Nephron progenitor cell (in vitro differentiated cells): ENCODE measurements around the gene ETFRF1.

Experiments
- DNase-seq: peaks from one replicate; pipeline ENCODE4 v3.0.0; 2021
- H3K27ac Mint-ChIP-seq: 2 replicates; pipeline ENCODE4 v1.8.0; 2021; ENCODE audit warnings: mild to moderate bottlenecking, moderate library complexity, mixed read lengths
- H3K27me3 Mint-ChIP-seq: 2 replicates; pipeline ENCODE4 v1.8.0; 2021; ENCODE audit warnings: mild to moderate bottlenecking, low read depth, mixed read lengths; ENCODE audit not compliant: poor library complexity
- H3K36me3 Mint-ChIP-seq: 2 replicates; pipeline ENCODE4 v1.8.0; 2021; ENCODE audit warnings: low read depth, mixed read lengths
- H3K4me1 Mint-ChIP-seq: 2 replicates; pipeline ENCODE4 v1.8.0; 2021; ENCODE audit warnings: mixed read lengths
- H3K4me3 Mint-ChIP-seq: 2 replicates; pipeline ENCODE4 v1.8.0; 2021; ENCODE audit warnings: mild to moderate bottlenecking, moderate library complexity, mixed read lengths
- H3K9me3 Mint-ChIP-seq: 2 replicates; pipeline ENCODE4 v1.8.0; 2021; ENCODE audit warnings: mild to moderate bottlenecking, moderate library complexity, mixed read lengths
- CTCF ChIP-seq: fragments of 200-600 bp; sonication (generic); IDR thresholded peaks from 2 replicates; pipeline ENCODE4 v1.5.0; 2021; ENCODE audit warnings: antibody characterized with exemption

The ETFRF1 gene

GRCh38 chr12:25251769-25252168 lies 56.7 kb downstream of the ETFRF1 start:
- peaks cover 41% of the 10 kb centered on the region for H3K4me1 Mint-ChIP-seq
- H3K4me3 Mint-ChIP-seq: peak overlapping the region; percentile 94
- TF ChIP-seq CTCF: no peak
- H3K27ac Mint-ChIP-seq: peak overlapping the region; percentile 4
- H3K36me3 Mint-ChIP-seq: peaks cover 13% of the 10 kb centered on the region
- peaks cover 5% of the 10 kb centered on the region for H3K27me3 Mint-ChIP-seq
- no peak for DNase-seq
- H3K9me3 Mint-ChIP-seq: peaks cover 4% of the 10 kb centered on the region

GRCh38 chr12:25252946-25253345 lies 57.9 kb downstream of the ETFRF1 start:
- Mint-ChIP-seq H3K36me3 (peaks cover 6% of the 10 kb centered on the region), H3K4me3 (peak overlapping the region; percentile 94), H3K27ac (no peak overlapping the region), H3K4me1 (peaks cover 49% of the 10 kb centered on the region), H3K9me3 (no peaks in the 10 kb centered on the region), H3K27me3 (peaks cover 5% of the 10 kb centered on the region)
- TF ChIP-seq CTCF: no peak
- DNase-seq: no peak

- Mint-ChIP-seq H3K27me3 (peaks cover 5% of the 10 kb centered on the region), H3K27ac (no peak overlapping the region), H3K36me3 (peaks cover 1% of the 10 kb centered on the region), H3K9me3 (no peaks in the 10 kb centered on the region), H3K4me1 (peaks cover 46% of the 10 kb centered on the region), H3K4me3 (no peak overlapping the region)
- no peak for TF ChIP-seq CTCF
- DNase-seq: no peak
Measured at GRCh38 chr12:25253371-25254068, 58.5 kb downstream of the ETFRF1 start.

- no peak for DNase-seq
- H3K4me1 Mint-ChIP-seq: peaks cover 45% of the 10 kb centered on the region
- H3K4me3 Mint-ChIP-seq: no peak overlapping the region
Measured at GRCh38 chr12:25254271-25254880, 59.3 kb downstream of the ETFRF1 start.

More at GRCh38 chr12:25254271-25254880, 59.3 kb downstream of the ETFRF1 start:
- Mint-ChIP-seq H3K36me3 (no peaks in the 10 kb centered on the region), H3K9me3 (no peaks in the 10 kb centered on the region), H3K27ac (no peak overlapping the region), H3K27me3 (peaks cover 5% of the 10 kb centered on the region)
- TF ChIP-seq CTCF: no peak
